K562 (cell line): ENCODE results near the gene TUBG2.

Source experiments
- CBX3 ChIP-seq, 2 experiments: IDR thresholded peaks; 1 replicate in 1 of 2; 2 replicates in 1 of 2; pipeline ENCODE4 v1.6.1; 2012; ENCODE audit warnings: inconsistent platforms in 2 of 2, low read length in 2 of 2, borderline replicate concordance in 1 of 2, control low read depth in 1 of 2
- RAD21 ChIP-seq, 2 experiments: fragments of 250-450 bp in 1 of 2; fragments of 450-650 bp in 1 of 2; sonication (Bioruptor Pico) in 1 of 2; formaldehyde crosslinking in 1 of 2; IDR thresholded peaks in 1 of 2; conservative IDR thresholded peaks in 1 of 2; 2 replicates each; pipeline versions ENCODE4 v1.4.0 to v1.8.0; 2020 to 2022; ENCODE audit warnings: mild to moderate bottlenecking in 2 of 2, moderate library complexity in 1 of 2
- SMARCA5 ChIP-seq: fragments of 450-650 bp; IDR thresholded peaks from 2 replicates; pipeline ENCODE4 v1.6.1; 2016

DNA sequence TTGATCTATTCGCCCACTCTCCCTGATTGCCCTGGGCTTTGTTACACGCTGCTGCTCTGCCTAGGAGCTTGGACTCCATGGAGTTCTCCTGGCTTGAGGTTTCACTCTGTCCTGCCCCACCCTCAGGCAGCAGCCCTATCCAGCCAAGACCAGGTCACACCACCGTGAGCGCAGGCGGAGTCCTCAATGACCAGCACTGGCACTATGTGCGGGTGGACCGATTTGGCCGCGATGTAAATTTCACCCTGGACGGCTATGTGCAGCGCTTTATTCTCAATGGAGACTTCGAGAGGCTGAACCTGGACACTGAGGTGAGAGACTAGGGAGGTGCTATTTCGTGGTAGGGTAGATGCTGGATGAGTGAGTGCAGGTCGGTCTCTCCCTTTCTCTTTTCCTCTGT is 26.7 kb downstream of the TUBG2 start:
- TF ChIP-seq RAD21 (CRISPR knock-in tag; conservative IDR thresholded peaks at IDR 0.05 in 1 of 2, IDR thresholded peaks at IDR 0.05 in 1 of 2) (no peak), SMARCA5 (no peak), CBX3 (IDR thresholded peaks at IDR 0.05; ENCODE audit: borderline replicate concordance in 1 of 2, low read length in 2 of 2) (no peak)
